Measurements from ENCODE around the gene PRKCZ. TPM values are rescaled to one million over a fixed set of nuclear protein-coding genes. Genes with fewer than 3 reads are reported as not detected.

Gene PRKCZ
- total and polyA plus RNA-seq, 5 experiments from 2014 or later = 7.8 to 33.9 (median 11.3) TPM

DNA sequence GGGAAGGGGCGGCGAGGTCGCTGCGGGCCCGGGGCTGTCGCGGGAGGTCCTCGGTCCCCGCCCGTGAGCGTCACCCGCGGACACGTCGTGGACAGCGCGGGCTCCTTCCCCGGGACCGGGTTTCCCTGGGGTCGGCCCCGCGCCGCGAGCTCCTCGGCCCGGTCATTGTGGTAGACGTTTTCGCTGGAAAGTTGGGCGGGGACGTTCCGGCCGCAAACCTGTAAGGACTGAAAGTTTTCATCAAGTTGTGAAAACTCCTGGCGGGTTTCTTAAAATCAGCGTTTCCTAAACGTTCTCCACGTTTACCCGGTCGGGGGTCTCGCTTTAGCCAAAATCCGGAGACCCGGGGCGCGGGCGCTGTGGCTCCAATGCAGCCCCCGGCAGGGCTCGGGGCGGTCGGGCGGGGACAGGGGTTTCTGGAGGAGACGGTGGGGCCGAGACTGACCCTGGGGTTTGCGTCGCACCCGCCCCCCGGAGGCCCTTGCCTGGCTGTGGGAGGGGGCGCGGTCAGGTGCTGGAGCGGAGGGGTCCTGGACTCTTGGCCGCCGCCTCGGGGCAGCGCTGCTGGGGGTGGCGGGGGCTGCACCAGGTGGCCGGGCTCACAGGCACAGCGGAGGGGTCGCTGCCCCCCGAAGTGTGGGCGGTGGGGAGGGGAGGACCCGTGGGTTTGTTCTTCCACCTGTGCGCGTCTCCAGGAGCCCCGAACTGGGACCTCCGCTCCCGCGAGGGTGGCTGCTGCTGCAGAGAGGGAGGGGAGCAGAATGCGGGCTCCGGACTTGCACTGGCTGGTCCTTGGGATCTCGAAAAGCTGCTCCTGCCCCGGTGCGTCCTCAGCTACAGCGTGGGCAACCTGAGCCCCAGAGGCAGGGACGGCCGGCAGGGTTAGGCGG, 827 bp downstream of the PRKCZ start:
- DNase-seq (no peak), ATAC-seq (no peak)
- peak overlapping the region in 4 of 10 donors; percentile 13 to 70 (median 36) for H3K27ac Mint-ChIP-seq
- peaks cover 16 to 23% (median 20%) of the 10 kb centered on the region in 4 donors for H3K4me1 Mint-ChIP-seq
- H3K36me3 Mint-ChIP-seq = peaks cover 0 to 6% (median 0%) of the 10 kb centered on the region in 3 donors
- POLR2A ChIA-PET = interaction anchor here (0.5 kb wide), 1 partner anchor 24 kb away, joined by 3 read pairs; no protein-coding TSS in a partner anchor
- H3K27me3 Mint-ChIP-seq = peaks cover 0 to 6% (median 3%) of the 10 kb centered on the region in 5 donors
- H3K9me3 Mint-ChIP-seq = no peaks in the 10 kb centered on the region
- H3K4me3 Mint-ChIP-seq = peak overlapping the region; percentile 64 to 87 (median 70)

DNA sequence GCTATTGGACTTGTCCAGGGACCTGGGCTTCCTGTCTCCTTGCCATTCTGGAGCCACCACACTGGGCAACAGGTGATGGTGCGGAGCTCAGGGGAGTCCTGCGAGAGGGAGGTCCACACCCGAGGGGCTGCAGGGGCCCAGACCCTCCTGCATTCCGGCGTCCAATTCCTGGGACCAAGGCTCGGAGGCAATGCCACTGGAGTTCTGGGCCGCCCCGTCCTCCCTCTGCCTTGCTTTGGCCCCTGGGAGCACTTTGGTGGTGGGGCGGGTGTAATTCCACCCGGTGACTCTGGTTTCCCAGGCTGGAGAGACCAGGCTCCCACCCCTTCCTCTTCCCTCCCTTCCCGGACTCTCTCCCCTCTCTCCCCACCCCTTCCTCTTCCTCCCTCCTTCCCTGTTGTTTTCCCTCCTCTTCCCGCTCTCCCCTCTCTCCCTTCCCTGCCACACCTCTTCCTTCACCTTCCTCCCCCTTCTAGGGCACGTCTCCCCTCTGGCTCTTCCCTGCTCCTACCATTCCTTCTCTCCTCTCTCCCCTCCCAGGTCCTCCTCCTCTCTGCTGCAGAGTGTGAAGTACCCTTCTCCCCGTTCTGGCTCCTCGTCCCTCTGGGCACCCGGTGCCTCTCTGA, 2.0 kb downstream of the PRKCZ start:
- Mint-ChIP-seq H3K27me3 (peaks cover 0 to 6% (median 3%) of the 10 kb centered on the region in 5 donors), H3K9me3 (no peaks in the 10 kb centered on the region), H3K27ac (peak overlapping the region in 4 of 10 donors; percentile 6 to 63 (median 44)), H3K36me3 (peaks cover 0 to 15% (median 0%) of the 10 kb centered on the region in 3 donors), H3K4me1 (peaks cover 14 to 23% (median 20%) of the 10 kb centered on the region in 4 donors), H3K4me3 (peak overlapping the region; percentile 55 to 87 (median 68))
- POLR2A ChIA-PET = interaction anchor here (0.5 kb wide), 1 partner anchor 25 kb away, joined by 3 read pairs; no protein-coding TSS in a partner anchor
- no peak for ATAC-seq
- DNase-seq = no peak

DNA sequence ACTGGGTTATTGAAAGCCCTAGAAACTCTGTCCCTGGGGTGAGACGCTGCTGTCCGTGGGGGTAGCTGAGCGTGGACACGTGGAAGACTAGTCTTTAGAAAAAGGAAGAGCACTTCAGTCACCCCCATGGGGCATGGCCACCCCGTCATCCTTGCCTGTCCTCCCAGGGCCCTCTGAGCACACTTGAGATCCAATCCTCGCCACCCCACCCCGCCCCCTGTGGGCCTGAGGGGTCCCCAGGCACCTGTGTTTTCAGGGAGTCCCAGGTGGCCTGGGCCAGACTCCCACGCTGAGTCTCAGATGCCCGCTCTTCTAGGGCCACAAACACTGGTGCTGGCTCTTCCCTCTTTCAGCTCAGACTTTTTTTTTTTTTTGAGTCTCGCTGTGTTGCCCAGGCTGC, 2.5 kb downstream of the PRKCZ start:
- no peak for DNase-seq

DNA sequence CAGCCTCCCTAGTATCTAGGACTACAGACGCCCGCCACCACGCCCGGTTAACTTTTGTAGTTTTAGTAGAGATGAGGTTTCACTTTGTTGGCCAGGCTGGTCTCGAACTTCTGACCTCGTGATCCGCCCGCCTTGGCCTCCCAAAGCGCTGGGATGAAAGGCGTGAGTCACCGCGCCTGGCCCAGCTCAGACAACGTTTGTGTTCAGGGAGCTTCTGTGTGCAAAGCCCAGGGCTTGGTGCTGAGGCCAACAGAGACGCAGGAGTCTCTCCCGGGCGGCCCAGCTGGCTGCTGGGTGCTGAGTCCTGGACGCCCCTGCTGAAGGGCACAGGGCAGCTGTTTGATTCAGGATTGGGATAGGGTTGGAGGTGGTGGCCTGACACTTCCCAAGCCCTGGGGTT, 3.0 kb downstream of the PRKCZ start:
- DNase-seq = no peak
- Mint-ChIP-seq H3K9me3 (no peaks in the 10 kb centered on the region), H3K27ac (peak overlapping the region in 3 of 10 donors; percentile 29 to 63 (median 43)), H3K4me1 (peaks cover 14 to 23% (median 20%) of the 10 kb centered on the region in 4 donors), H3K4me3 (peak overlapping the region in 8 of 10 donors; percentile 4 to 77 (median 40)), H3K27me3 (peaks cover 0 to 6% (median 2%) of the 10 kb centered on the region in 5 donors), H3K36me3 (peaks cover 0 to 25% (median 0%) of the 10 kb centered on the region in 3 donors)
- ATAC-seq = no peak
- POLR2A ChIA-PET = no interaction called here

More for the DNA sequence above, 2.5 kb downstream of the PRKCZ start:
- Mint-ChIP-seq H3K36me3 (peaks cover 0 to 21% (median 0%) of the 10 kb centered on the region in 3 donors), H3K4me3 (peak overlapping the region; percentile 4 to 83 (median 59)), H3K27me3 (peaks cover 0 to 6% (median 3%) of the 10 kb centered on the region in 5 donors), H3K4me1 (peaks cover 14 to 23% (median 20%) of the 10 kb centered on the region in 4 donors), H3K27ac (peak overlapping the region in 6 of 10 donors; percentile 6 to 63 (median 43)), H3K9me3 (no peaks in the 10 kb centered on the region)
- no peak for ATAC-seq
- POLR2A ChIA-PET = no interaction called here

DNA sequence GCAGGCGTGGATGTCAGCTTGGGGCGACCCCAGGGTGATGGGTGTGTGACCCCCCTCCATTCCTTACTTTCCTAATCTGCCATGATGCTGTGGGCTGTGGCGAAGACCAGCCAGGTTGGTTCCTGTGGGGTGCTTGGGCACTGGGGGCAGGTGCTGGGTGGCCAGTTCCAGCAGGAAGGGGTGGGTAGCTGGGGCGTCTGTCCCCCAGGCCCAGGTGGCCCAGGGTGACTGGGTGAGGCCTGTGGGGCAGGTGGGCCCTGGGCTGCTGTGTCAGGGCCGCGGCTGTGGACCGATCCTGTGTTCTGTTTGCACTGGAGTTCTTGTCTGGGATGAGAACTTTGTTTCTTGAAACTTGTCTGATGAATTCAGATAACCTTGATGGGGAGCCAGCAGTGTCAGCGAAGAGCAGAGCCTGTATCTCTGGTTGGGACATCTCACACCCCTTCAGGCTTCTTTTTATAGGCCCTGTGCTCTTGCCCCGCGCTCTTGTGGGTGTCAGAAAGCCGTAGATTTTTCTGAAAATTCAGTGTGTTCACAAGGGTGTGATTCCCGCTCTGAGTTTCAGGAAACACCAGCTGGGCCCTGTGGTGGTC, 3.7 kb downstream of the PRKCZ start:
- peaks cover 0 to 28% (median 0%) of the 10 kb centered on the region in 3 donors for H3K36me3 Mint-ChIP-seq

DNA sequence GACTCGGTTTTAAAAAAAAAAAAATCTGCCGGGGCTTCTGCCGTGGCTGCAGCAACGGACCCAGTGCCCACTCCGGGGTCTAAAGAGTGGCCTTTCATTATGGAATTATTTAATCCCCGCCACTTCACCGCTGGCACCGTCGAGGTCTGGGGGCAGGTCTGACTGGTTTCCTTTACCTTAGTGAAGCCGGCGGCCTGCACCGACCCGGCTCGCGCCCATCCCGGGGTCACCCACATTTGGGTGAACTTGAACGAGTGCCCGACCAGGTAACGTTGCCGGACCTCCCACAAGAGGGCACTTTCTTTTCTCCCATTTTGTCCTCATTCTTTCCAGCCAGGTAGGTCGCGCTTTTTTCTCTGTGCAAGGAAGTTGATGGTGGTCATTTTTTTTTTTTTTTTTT, 4.3 kb downstream of the PRKCZ start:
- POLR2A ChIA-PET = no interaction called here
- Mint-ChIP-seq H3K9me3 (no peaks in the 10 kb centered on the region), H3K4me1 (peaks cover 4 to 13% (median 11%) of the 10 kb centered on the region in 4 donors), H3K4me3 (no peak overlapping the region), H3K27ac (no peak overlapping the region), H3K27me3 (no peaks in the 10 kb centered on the region), H3K36me3 (peaks cover 0 to 34% (median 0%) of the 10 kb centered on the region in 3 donors)
- DNase-seq (no peak), ATAC-seq (no peak)

More for the DNA sequence above, 3.7 kb downstream of the PRKCZ start:
- peaks cover 0 to 3% (median 0%) of the 10 kb centered on the region in 5 donors for H3K27me3 Mint-ChIP-seq
- H3K4me3 Mint-ChIP-seq = peak overlapping the region in 2 of 10 donors; percentile 61 to 74
- no peak for DNase-seq
- ATAC-seq = no peak
- peak overlapping the region in 3 of 10 donors; percentile 37 to 72 (median 62) for H3K27ac Mint-ChIP-seq
- POLR2A ChIA-PET = no interaction called here
- H3K9me3 Mint-ChIP-seq = no peaks in the 10 kb centered on the region
- H3K4me1 Mint-ChIP-seq = peaks cover 10 to 20% (median 17%) of the 10 kb centered on the region in 4 donors

DNA sequence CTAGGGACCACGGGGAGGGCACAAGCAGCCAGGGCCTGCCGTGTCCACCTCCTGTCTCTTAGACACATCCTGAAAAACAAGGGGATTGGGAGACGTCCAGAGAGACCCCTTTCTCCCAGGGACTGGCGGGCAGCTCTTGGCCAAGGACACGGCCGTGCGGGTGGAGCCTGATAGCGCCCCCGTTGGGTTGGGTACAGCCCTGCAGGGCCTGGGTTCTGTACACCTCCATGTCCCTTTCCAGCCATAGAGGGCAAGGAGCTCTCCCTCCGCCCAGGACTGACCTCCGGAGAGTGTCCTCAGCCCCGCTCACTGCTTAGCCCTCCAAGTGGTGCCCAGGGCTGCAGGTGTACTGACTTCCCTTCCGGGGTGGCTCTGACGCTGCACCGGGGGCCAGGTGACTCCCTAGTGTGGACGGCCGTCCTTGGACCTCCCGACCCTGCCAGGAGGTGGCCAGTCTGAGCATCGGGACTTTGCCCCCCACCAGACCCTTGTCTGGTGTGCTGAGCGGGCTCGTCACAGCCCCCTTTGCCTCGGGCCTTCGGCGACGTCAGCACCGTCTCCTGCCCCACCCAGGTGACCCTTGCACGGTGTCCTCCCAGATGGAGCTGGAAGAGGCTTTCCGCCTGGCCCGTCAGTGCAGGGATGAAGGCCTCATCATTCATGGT, 5.8 kb downstream of the PRKCZ start:
- H3K4me3 Mint-ChIP-seq = no peak overlapping the region
- H3K27ac Mint-ChIP-seq = no peak overlapping the region
- ATAC-seq (no peak), DNase-seq (no peak)
- POLR2A ChIA-PET = no interaction called here
- H3K36me3 Mint-ChIP-seq = peaks cover 0 to 41% (median under 1%) of the 10 kb centered on the region in 3 donors
- peaks cover 3 to 13% (median 11%) of the 10 kb centered on the region in 4 donors for H3K4me1 Mint-ChIP-seq
- no peaks in the 10 kb centered on the region for H3K9me3 Mint-ChIP-seq
- no peaks in the 10 kb centered on the region for H3K27me3 Mint-ChIP-seq

DNA sequence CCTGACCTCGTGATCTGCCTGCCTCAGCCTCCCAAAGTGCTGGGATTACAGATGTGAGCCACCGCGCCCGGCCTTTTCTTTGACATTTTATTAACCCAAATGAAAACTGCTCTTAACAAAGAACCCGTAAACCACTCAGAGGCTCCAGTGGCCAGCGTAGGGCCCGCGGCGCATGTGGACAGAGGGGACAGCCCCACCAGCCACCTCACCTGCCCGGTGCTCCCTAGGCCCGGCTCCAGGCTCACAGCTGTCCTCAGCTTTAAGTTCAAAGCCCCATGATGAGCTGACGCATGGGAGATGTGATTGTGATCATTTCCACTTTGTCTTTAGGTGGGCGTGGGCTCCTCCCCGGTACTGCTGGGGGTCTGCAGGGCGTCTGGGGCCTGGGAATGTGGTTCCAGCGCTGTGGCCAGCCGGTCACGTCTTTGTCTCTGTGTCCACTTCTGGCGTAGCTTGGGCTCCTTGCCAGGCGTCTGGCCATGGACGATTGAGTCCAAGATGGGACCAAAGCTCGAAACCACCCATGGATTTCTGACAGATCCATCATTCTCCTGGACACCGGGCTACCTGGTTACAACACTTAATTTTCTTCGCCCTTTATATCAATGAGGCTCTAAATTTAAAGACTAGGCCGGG, 6.9 kb downstream of the PRKCZ start:
- DNase-seq = no peak

DNA sequence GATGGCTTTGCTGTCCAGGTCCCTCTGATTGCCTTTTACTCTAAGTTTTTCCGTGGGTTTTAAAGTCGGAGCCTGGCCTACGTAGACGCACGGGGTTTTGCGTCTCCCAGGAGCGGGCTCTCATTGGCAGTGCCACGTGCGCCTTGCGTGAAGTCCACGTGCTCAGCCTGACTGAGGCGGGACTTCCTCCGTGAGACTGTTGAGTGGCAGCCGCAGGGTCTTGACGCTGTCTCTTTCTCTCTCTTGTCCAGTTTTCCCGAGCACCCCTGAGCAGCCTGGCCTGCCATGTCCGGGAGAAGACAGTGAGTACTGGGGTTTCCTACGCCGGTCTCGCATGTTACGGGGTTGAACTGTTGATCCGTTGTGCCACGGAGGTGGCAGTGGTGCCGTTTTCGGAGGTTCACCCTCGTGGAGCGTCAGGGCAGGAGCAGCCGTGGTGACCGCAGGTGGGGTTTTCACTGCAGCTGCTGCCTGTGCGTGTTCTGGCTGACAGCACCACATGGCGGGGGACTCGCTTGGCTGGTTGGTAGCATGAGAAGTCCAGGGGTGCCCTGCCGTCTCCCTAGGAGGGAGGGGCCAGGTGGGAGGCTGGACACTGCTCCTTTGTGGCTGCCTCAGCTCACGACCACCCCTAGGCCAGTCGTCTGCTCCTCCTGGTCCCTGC, 9.2 kb downstream of the PRKCZ start:
- peaks cover 4 to 69% (median 16%) of the 10 kb centered on the region in 3 donors for H3K36me3 Mint-ChIP-seq
- no peaks in the 10 kb centered on the region for H3K9me3 Mint-ChIP-seq
- POLR2A ChIA-PET = no interaction called here
- H3K4me1 Mint-ChIP-seq = peaks cover 0 to 3% (median under 1%) of the 10 kb centered on the region in 4 donors
- no peak overlapping the region for H3K4me3 Mint-ChIP-seq
- ATAC-seq (no peak), DNase-seq (no peak)
- no peak overlapping the region for H3K27ac Mint-ChIP-seq
- no peaks in the 10 kb centered on the region for H3K27me3 Mint-ChIP-seq

More for the DNA sequence above, 6.9 kb downstream of the PRKCZ start:
- Mint-ChIP-seq H3K27me3 (no peaks in the 10 kb centered on the region), H3K4me3 (no peak overlapping the region), H3K27ac (no peak overlapping the region), H3K4me1 (peaks cover 0 to 13% (median 9%) of the 10 kb centered on the region in 4 donors), H3K9me3 (no peaks in the 10 kb centered on the region), H3K36me3 (peaks cover 0 to 47% (median 4%) of the 10 kb centered on the region in 3 donors)
- POLR2A ChIA-PET = no interaction called here
- ATAC-seq = no peak

DNA sequence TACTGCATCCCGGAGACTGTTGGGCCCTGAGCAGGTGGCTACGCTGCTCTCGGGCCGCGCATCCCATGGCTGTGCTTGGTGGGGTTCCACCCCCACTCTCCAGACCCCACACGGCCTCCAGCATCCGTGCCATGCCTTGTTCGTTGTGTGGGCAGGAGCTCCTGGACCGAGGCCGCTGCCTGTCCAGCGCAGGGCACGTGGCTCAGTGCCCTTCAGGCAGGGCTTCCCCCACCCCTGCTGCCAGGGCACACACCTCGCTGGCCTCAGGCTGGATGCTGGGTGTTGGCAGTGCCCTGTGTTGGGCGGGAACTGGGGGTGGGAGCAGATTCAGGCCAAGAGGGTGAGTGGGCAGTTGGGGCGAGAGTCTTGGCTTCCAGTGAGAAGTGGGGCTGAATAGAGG, 9.9 kb downstream of the PRKCZ start:
- DNase-seq (no peak), ATAC-seq (no peak)
- peaks cover 0 to 2% (median 0%) of the 10 kb centered on the region in 9 donors for H3K9me3 Mint-ChIP-seq
- peaks cover 0 to 3% (median under 1%) of the 10 kb centered on the region in 4 donors for H3K4me1 Mint-ChIP-seq
- no peaks in the 10 kb centered on the region for H3K27me3 Mint-ChIP-seq
- H3K4me3 Mint-ChIP-seq = no peak overlapping the region
- POLR2A ChIA-PET = no interaction called here
- no peak overlapping the region for H3K27ac Mint-ChIP-seq
- H3K36me3 Mint-ChIP-seq = peaks cover 6 to 75% (median 22%) of the 10 kb centered on the region in 3 donors

DNA sequence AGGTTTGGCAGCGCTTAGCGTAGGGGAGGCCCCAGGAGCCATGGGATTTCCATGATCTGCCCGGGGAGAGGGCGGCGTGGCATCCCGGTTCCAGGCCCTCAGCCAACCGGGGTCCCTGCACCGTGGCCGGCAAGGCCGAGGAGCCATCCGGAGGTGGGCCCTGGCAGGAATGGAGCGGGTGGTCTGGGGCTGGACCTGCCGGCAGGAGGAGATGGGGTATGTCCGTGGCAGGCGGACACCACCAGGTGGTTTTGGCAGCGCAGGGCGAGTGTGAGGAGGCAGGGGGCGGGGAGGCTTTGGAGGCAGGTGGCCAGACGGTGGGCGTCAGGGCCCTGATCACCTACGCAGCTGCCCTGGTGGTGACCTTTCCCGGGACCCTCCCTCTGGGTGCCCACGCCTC, 10.3 kb downstream of the PRKCZ start:
- Mint-ChIP-seq H3K4me1 (peaks cover 0 to 3% (median under 1%) of the 10 kb centered on the region in 4 donors), H3K27ac (no peak overlapping the region), H3K27me3 (no peaks in the 10 kb centered on the region), H3K9me3 (peaks cover 0 to 2% (median 0%) of the 10 kb centered on the region in 9 donors), H3K36me3 (peaks cover 6 to 75% (median 25%) of the 10 kb centered on the region in 3 donors), H3K4me3 (no peak overlapping the region)
- POLR2A ChIA-PET = no interaction called here
- ATAC-seq (no peak), DNase-seq (no peak)

Data from naive thymus-derived CD8-positive, alpha-beta T cell (primary cell).